Right lobe of liver (tissue), 6 donors: ENCODE data around the gene ADA. TPM values are rescaled to one million over a fixed set of nuclear protein-coding genes. Genes with fewer than 3 reads are reported as not detected.

ENCODE experiments used
- ATAC-seq, 4 donors: fragments of 200-7000 bp; cut with Tn5 transposase; one replicate each; pipeline ENCODE4 v1.9.1; 2020; ENCODE audit warnings: mild to moderate bottlenecking in 4 of 4, moderate library complexity in 4 of 4
- DNase-seq, 3 donors: peaks; one replicate each; pipeline ENCODE4 v3.0.0-alpha.2; 2020
- H3K27ac ChIP-seq, 3 donors: fragments of 200-600 bp; one replicate each; pipeline ENCODE4 v1.8.0; 2022
- H3K27me3 ChIP-seq, 2 donors: fragments of 200-600 bp; one replicate each; pipeline ENCODE4 v1.8.0; 2022
- H3K36me3 ChIP-seq, 4 donors: fragments of 200-600 bp; sonication (generic) in 1 of 4; one replicate each; pipeline versions ENCODE4 v1.5.1 to v1.8.0; 2017 to 2022; ENCODE audit warnings: control low read depth in 1 of 4
- H3K4me1 ChIP-seq, 4 donors: fragments of 200-600 bp; sonication (generic) in 1 of 4; one replicate each; pipeline versions ENCODE4 v1.5.1 to v1.8.0; 2017 to 2022; ENCODE audit warnings: control low read depth in 1 of 4
- H3K4me3 ChIP-seq, 3 donors: fragments of 200-600 bp; one replicate each; pipeline ENCODE4 v1.8.0; 2022
- H3K9me3 ChIP-seq, 4 donors: fragments of 200-600 bp; sonication (generic) in 1 of 4; one replicate each; pipeline versions ENCODE4 v1.5.1 to v1.8.0; 2017 to 2022; ENCODE audit warnings: control low read depth in 1 of 4
- CTCF ChIP-seq, 4 donors: fragments of 200-600 bp in 3 of 4; fragments of 450-650 bp in 1 of 4; IDR thresholded peaks; one replicate each; pipeline versions ENCODE4 v1.5.1 to v1.8.0; 2016 to 2022; ENCODE audit warnings: antibody characterized with exemption in 4 of 4, mild to moderate bottlenecking in 2 of 4
- POLR2A ChIP-seq: fragments of 450-650 bp; IDR thresholded peaks from one replicate; pipeline ENCODE4 v1.6.1; 2017; ENCODE audit warnings: antibody characterized with exemption, mild to moderate bottlenecking
- WGBS: methylation state at CpG from one replicate; pipeline ENCODE4 v1.1.6; 2018; ENCODE audit warnings: low coverage, low lambda C conversion rate; ENCODE audit not compliant: insufficient coverage; ENCODE audit errors: missing lambda C conversion rate; 5-methylcytosine and 5-hydroxymethylcytosine counted together
- intact Hi-C, 2 donors: fragments of 100-400 bp; cut with DNase I; formaldehyde crosslinking; loops; one replicate each; pipeline versions ENCODE4 v1.11.2 to v1.14.1; 2022
- total RNA-seq, 6 experiments: library from RNA; depleted of rRNA in 2 of 6; stranded (reverse); fragments of >200 nt in 2 of 6; fragmentation: NEBNext Ultra II Directional in 3 of 6; extraction: Animal tissue kit (Norgen Biotek cat#: 25700) in 3 of 6; gene quantifications; one replicate each; pipeline versions ENCODE4 v1.1.0 to v1.2.4, GENCODE V29; 2016 to 2023
- donor health status: DM: no; HTN: yes; CAD: no.
- donor health status: DM: no; HTN: no; CAD: no.
- donor health status: DM: no; HTN: no; CAD: no.
- donor health status: DM: no; HTN: yes; CAD: no.
- donor health status: DM: no; HTN: yes; CAD: no.

ADA gene
- total RNA-seq, 6 experiments from 2014 or later, result 2.2 to 8.6 (median 3.7) TPM

DNA sequence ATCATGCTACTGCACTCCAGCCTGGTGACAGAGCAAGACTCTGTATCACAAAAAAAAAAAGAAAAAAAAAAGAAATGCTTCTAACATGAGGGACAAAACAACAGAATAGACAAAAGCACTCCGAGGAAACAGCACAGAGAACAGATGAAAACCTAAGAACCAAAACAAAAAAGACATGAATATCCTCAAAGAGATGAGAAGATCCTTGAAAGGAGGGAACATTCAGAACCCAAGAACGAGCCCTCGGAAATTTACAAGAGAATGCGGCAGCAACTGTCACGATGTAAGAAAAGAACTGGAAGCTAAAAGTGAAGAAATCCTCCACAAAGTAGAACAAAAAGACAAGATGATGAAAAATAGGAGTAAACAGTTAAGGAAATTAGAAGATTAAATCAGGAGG, 21.2 kb downstream of the ADA start:
- DNase-seq (no peak), ATAC-seq (no peak)
- no peaks in the 10 kb centered on the region for H3K36me3 ChIP-seq
- no peaks in the 10 kb centered on the region for H3K4me1 ChIP-seq
- no peak overlapping the region for H3K4me3 ChIP-seq
- H3K27ac ChIP-seq, result no peak overlapping the region
- no peak for TF ChIP-seq CTCF (IDR thresholded peaks at IDR 0.05)
- no peak for TF ChIP-seq POLR2A
- intact Hi-C loops, result no loop called here
- H3K9me3 ChIP-seq, result no peaks in the 10 kb centered on the region
- 85% methylated on average over 5 of the region's 5 CpGs for WGBS
- no peaks in the 10 kb centered on the region for H3K27me3 ChIP-seq

DNA sequence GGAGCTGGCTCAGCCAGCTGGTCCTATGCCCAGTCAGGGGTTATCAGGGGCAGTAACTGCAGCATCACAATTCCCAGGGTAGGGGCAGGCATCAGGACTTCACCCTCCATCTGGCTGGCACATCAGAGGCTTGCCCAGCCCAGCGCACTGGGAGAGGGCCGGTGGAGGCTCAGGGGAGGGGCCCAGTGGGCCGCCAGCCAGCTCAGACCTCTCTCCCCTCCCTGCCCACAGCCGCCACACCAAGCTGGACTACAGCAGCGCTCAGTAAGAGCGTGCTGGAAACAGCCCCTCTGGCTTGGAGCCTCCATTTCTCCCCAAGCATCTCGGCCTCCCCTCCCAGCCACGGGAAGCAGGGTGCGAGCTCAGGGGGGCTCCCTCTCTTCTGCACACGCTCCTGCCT, 22.0 kb downstream of the ADA start:
- DNase-seq (no peak), ATAC-seq (peak in 2 of 4 donors; percentile 8 to 18)
- H3K9me3 ChIP-seq, result no peaks in the 10 kb centered on the region
- TF ChIP-seq CTCF (IDR thresholded peaks at IDR 0.05), result no peak
- TF ChIP-seq POLR2A, result no peak
- intact Hi-C loops, result no loop called here
- no peak overlapping the region for H3K4me3 ChIP-seq
- no peaks in the 10 kb centered on the region for H3K27me3 ChIP-seq
- H3K4me1 ChIP-seq, result no peaks in the 10 kb centered on the region
- H3K27ac ChIP-seq, result no peak overlapping the region
- H3K36me3 ChIP-seq, result no peaks in the 10 kb centered on the region
- 60% methylated on average over 4 of the region's 10 CpGs for WGBS

DNA sequence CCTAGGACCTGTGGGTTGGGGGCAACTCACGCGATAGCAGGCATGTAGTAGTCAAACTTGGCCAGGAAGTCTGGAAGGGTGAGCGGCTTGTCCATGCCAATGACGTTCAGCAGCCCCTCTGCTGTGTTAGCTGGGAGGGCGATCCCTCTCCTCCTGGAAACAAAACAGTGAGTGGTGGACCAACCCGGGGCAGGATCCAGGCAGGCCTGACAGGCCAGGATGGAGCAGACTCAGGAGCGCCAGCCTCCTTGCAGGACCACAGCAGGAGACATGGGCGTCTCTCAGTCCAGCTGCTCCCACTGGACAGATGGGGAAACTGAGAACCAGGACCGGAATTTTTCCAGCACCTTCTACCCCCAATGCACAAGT, 22.5 kb downstream of the ADA start:
- Histone ChIP-seq H3K4me3 (no peak overlapping the region), H3K27me3 (no peaks in the 10 kb centered on the region), H3K27ac (no peak overlapping the region), H3K36me3 (no peaks in the 10 kb centered on the region), H3K4me1 (no peaks in the 10 kb centered on the region), H3K9me3 (no peaks in the 10 kb centered on the region)
- TF ChIP-seq POLR2A (no peak), CTCF (IDR thresholded peaks at IDR 0.05) (no peak)
- intact Hi-C loops, result no loop called here
- no CpG with 5 or more reads among the region's 9 CpGs for WGBS
- ATAC-seq (no peak), DNase-seq (no peak)

DNA sequence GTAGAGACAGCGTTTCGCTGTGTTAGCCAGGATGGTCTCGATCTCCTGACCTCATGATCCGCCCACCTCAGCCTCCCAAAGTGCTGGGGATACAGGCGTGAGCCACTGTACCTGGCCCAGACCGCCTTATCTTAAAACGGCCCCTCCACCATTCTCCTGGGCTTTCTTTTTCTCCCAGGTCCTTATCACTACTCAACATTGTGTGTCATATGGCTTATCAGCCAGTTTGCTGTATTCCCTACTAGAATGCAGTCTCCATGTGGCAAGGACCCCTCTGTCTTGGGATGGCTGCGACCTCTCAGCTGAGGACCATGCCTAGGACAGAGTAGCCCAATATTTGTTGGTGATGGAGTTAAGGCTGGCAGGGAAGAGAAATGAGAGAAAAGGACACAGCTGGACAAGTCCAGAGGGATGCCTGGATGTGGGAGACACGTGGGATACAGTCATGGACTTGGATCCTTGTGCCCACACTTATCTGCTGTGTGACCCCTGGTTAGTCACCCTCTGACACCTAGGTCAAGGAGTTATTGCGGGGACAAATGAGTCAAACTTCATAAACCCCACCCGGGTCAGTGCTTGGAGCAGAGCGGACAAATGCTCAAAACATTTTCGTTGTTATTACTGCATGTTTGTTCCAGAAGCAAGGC, 24.0 kb downstream of the ADA start:
- no peak for ATAC-seq
- Histone ChIP-seq H3K9me3 (no peaks in the 10 kb centered on the region), H3K4me3 (no peak overlapping the region), H3K27me3 (no peaks in the 10 kb centered on the region), H3K4me1 (no peaks in the 10 kb centered on the region), H3K36me3 (no peaks in the 10 kb centered on the region), H3K27ac (no peak overlapping the region)
- 77% methylated on average over 6 of the region's 13 CpGs for WGBS
- no peak for DNase-seq
- intact Hi-C loops, result no loop called here
- TF ChIP-seq POLR2A, result no peak
- TF ChIP-seq CTCF (IDR thresholded peaks at IDR 0.05), result no peak

DNA sequence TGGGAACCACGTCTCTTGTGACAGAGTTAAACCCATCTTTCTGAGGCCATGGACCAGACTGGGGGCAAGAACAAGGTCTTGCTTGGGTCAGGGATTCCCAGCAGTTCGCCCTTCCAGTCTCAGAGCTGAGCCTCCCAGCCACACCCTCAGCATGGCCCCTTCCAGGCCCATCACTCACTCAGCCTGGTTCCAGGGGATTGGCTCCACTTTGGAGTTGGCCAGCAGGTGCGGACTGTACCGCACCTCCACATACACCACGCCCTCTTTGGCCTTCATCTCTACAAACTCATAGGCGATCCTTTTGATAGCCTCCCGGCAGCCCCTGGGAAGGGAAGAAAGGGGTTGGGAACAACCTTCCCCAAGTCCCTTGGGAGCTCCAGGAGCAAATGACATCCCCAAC, 25.2 kb downstream of the ADA start:
- intact Hi-C loops, result no loop called here
- H3K9me3 ChIP-seq, result no peaks in the 10 kb centered on the region
- H3K4me1 ChIP-seq, result no peaks in the 10 kb centered on the region
- ATAC-seq (no peak), DNase-seq (no peak)
- no peaks in the 10 kb centered on the region for H3K27me3 ChIP-seq
- WGBS, result no CpG with 5 or more reads among the region's 7 CpGs
- H3K36me3 ChIP-seq, result no peaks in the 10 kb centered on the region
- no peak overlapping the region for H3K4me3 ChIP-seq
- TF ChIP-seq CTCF (IDR thresholded peaks at IDR 0.05) (no peak), POLR2A (no peak)
- H3K27ac ChIP-seq, result no peak overlapping the region
